Hepatocyte (in vitro differentiated cells): ENCODE measurements around the gene ASB10. TPM values are rescaled to one million over a fixed set of nuclear protein-coding genes. Genes with fewer than 3 reads are reported as not detected.

Experiments used
- DNase-seq: peaks from one replicate; pipeline ENCODE4 v3.0.0-alpha.2; 2016; ENCODE audit warnings: low spot score
- H2AFZ ChIP-seq: fragments of 200-600 bp; sonication (generic); 2 replicates; pipeline ENCODE4 v1.6.0; 2016; ENCODE audit warnings: antibody characterized with exemption, mild to moderate bottlenecking
- H3K27ac ChIP-seq: fragments of 200-600 bp; sonication (generic); 2 replicates; pipeline ENCODE4 v1.5.1; 2016; ENCODE audit warnings: mild to moderate bottlenecking
- H3K27me3 ChIP-seq: fragments of 200-600 bp; sonication (generic); 2 replicates; pipeline ENCODE4 v1.6.1; 2016
- H3K36me3 ChIP-seq: fragments of 200-600 bp; sonication (generic); replicated peaks from 2 replicates; pipeline ENCODE4 v1.5.1; 2016; ENCODE audit warnings: low read depth; ENCODE audit not compliant: insufficient read depth
- H3K4me1 ChIP-seq: fragments of 200-600 bp; sonication (generic); 2 replicates; pipeline ENCODE4 v1.5.1; 2016; ENCODE audit warnings: mild to moderate bottlenecking, moderate library complexity; ENCODE audit not compliant: insufficient read depth
- H3K4me2 ChIP-seq: fragments of 200-600 bp; sonication (generic); 2 replicates; pipeline ENCODE4 v1.6.0; 2016
- H3K4me3 ChIP-seq: fragments of 200-600 bp; sonication (generic); 2 replicates; pipeline ENCODE4 v1.5.1; 2016; ENCODE audit warnings: mild to moderate bottlenecking
- H3K79me2 ChIP-seq: fragments of 200-600 bp; sonication (generic); 2 replicates; pipeline ENCODE4 v1.6.0; 2017; ENCODE audit warnings: mild to moderate bottlenecking
- H3K9me2 ChIP-seq: fragments of 200-600 bp; sonication (generic); replicated peaks from 2 replicates; pipeline ENCODE4 v1.6.0; 2017; ENCODE audit warnings: mild to moderate bottlenecking; ENCODE audit not compliant: insufficient read depth
- H3K9me3 ChIP-seq: fragments of 200-600 bp; sonication (generic); 2 replicates; pipeline ENCODE4 v1.5.1; 2016; ENCODE audit warnings: low read depth, mild to moderate bottlenecking
- H4K20me1 ChIP-seq: fragments of 200-600 bp; sonication (generic); 2 replicates; pipeline ENCODE4 v1.6.0; 2016; ENCODE audit warnings: mild to moderate bottlenecking; ENCODE audit not compliant: insufficient read depth, poor library complexity, severe bottlenecking
- EZH2 ChIP-seq: fragments of 200-600 bp; sonication (generic); IDR thresholded peaks from 2 replicates; pipeline ENCODE4 v1.6.1; 2016; ENCODE audit warnings: antibody characterized with exemption, mild to moderate bottlenecking, borderline replicate concordance
- EZH2phosphoT487 ChIP-seq: fragments of 200-600 bp; sonication (generic); IDR thresholded peaks from one replicate; pipeline ENCODE4 v1.6.1; 2018; ENCODE audit warnings: antibody characterized with exemption, mild to moderate bottlenecking, low read depth, moderate library complexity; ENCODE audit not compliant: unreplicated experiment, severe bottlenecking
- WGBS: methylation state at CpG from one replicate; pipeline ENCODE4 v1.1.6; 2016; ENCODE audit warnings: low lambda C conversion rate; ENCODE audit errors: missing lambda C conversion rate; 5-methylcytosine and 5-hydroxymethylcytosine counted together
- polyA plus RNA-seq: library from polyadenylated mRNA; unstranded; fragments of >200 nt; fragmentation: Nextera tagmentation; extraction: Ambion mirVana; gene quantifications from 2 replicates; pipeline ENCODE4 v1.2.1, GENCODE V29; 2016
- total RNA-seq: library from RNA; depleted of rRNA; stranded (reverse); fragments of >200 nt; gene quantifications from 2 replicates; pipeline ENCODE4 v1.2.3, GENCODE V29; 2014
- TF ChIP-seq, protein P1 (sequence below): fragments of 200-600 bp; sonication (generic); IDR thresholded peaks from 2 replicates; pipeline ENCODE4 v1.5.1; 2016; ENCODE audit warnings: antibody characterized with exemption, mild to moderate bottlenecking; ENCODE audit not compliant: poor library complexity

ASB10 gene
- total and polyA plus RNA-seq, 2 experiments from 2014 or later, result not detected

DNA sequence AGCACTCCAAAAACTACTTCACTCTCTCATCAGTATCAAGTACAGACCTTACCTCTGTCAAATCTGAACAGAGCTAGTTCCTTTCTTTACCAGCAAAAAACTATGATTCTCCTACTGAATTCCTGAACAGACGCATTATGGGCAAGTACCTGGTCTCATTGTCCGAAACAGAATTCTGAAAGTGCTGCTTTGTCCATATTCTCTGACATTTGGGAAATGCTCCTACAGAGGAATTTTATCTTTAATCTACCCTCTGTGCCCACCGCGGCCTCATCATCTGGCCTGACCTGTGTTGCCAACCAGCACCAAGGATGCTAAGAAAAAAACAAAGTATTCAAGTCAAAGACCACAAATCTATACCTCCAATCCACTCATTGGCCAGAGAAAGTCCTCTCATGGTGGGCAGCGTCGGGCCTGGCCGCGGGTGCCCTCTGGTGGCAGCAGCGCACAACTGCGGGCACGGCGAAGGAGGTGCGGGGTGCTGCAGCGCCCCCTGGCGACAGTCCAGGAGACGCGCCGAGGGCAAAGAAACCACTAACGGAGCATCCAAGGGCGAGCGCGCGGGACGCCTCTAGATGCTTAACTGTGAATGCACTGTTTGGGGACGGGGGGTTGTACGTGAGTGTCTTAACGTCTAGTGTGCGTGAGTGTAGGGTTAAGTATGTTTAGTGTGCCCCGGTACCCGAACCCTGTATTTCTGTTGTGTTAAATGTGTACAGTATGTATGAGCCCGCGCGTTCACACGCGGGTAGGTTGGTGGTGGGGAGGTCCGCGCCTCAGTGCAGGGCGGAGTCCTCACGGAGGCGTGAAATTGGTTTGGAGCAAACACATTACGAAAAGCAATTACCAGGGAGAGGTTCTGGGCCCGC lies 14.5 kb downstream of the ASB10 start:
- TF ChIP-seq EZH2phosphoT487, result no peak
- TF ChIP-seq, protein P1, sequence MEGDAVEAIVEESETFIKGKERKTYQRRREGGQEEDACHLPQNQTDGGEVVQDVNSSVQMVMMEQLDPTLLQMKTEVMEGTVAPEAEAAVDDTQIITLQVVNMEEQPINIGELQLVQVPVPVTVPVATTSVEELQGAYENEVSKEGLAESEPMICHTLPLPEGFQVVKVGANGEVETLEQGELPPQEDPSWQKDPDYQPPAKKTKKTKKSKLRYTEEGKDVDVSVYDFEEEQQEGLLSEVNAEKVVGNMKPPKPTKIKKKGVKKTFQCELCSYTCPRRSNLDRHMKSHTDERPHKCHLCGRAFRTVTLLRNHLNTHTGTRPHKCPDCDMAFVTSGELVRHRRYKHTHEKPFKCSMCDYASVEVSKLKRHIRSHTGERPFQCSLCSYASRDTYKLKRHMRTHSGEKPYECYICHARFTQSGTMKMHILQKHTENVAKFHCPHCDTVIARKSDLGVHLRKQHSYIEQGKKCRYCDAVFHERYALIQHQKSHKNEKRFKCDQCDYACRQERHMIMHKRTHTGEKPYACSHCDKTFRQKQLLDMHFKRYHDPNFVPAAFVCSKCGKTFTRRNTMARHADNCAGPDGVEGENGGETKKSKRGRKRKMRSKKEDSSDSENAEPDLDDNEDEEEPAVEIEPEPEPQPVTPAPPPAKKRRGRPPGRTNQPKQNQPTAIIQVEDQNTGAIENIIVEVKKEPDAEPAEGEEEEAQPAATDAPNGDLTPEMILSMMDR, result peak; percentile 100
- H3K4me1 ChIP-seq, result peaks cover 4% of the 10 kb centered on the region
- peak; percentile 84 for DNase-seq
- peaks cover 52% of the 10 kb centered on the region for H3K27me3 ChIP-seq
- no peak overlapping the region for H2AFZ ChIP-seq
- H3K27ac ChIP-seq, result no peak overlapping the region
- no peak overlapping the region for H3K4me2 ChIP-seq
- H3K79me2 ChIP-seq, result no peaks in the 10 kb centered on the region
- no peaks in the 10 kb centered on the region for H3K36me3 ChIP-seq
- H3K9me2 ChIP-seq, result no peaks in the 10 kb centered on the region
- no peaks in the 10 kb centered on the region for H4K20me1 ChIP-seq
- H3K4me3 ChIP-seq, result no peak overlapping the region
- H3K9me3 ChIP-seq, result no peaks in the 10 kb centered on the region
- WGBS, result 34% methylated on average over 42 of the region's 42 CpGs

- H3K27me3 ChIP-seq, result peaks cover 79% of the 10 kb centered on the region
- no peak overlapping the region for H3K4me2 ChIP-seq
- H3K4me3 ChIP-seq, result no peak overlapping the region
- 17% methylated on average over 10 of the region's 10 CpGs for WGBS
- no peaks in the 10 kb centered on the region for H4K20me1 ChIP-seq
- no peak for TF ChIP-seq EZH2
- TF ChIP-seq, protein P1, result no peak
- no peak for TF ChIP-seq EZH2phosphoT487
- peaks cover 9% of the 10 kb centered on the region for H3K4me1 ChIP-seq
- H3K27ac ChIP-seq, result no peak overlapping the region
- H3K9me3 ChIP-seq, result no peaks in the 10 kb centered on the region
- no peaks in the 10 kb centered on the region for H3K9me2 ChIP-seq
- H2AFZ ChIP-seq, result no peak overlapping the region
- no peaks in the 10 kb centered on the region for H3K36me3 ChIP-seq
- DNase-seq, result no peak
- H3K79me2 ChIP-seq, result no peaks in the 10 kb centered on the region
These were observed 18.3 kb downstream of the ASB10 start for GRCh38 chr7:151168787-151169162.

GRCh38 chr7:151168003-151168786 lies 18.9 kb downstream of the ASB10 start:
- peaks cover 80% of the 10 kb centered on the region for H3K27me3 ChIP-seq
- WGBS, result 7% methylated on average over 14 of the region's 52 CpGs
- DNase-seq, result peak; percentile 53

More at GRCh38 chr7:151168003-151168786, 18.9 kb downstream of the ASB10 start:
- Histone ChIP-seq H3K27ac (no peak overlapping the region), H3K4me3 (peak overlapping the region; percentile 42), H4K20me1 (no peaks in the 10 kb centered on the region), H2AFZ (no peak overlapping the region), H3K9me3 (no peaks in the 10 kb centered on the region), H3K4me1 (peaks cover 9% of the 10 kb centered on the region), H3K36me3 (no peaks in the 10 kb centered on the region), H3K79me2 (no peaks in the 10 kb centered on the region), H3K4me2 (peak overlapping the region; percentile 97), H3K9me2 (no peaks in the 10 kb centered on the region)
- TF ChIP-seq EZH2phosphoT487, result no peak
- TF ChIP-seq EZH2, result peak; percentile 3
- TF ChIP-seq, protein P1, result peak; percentile 54
